ENCODE results near the gene ZBTB7A.

The ZBTB7A gene

DNA sequence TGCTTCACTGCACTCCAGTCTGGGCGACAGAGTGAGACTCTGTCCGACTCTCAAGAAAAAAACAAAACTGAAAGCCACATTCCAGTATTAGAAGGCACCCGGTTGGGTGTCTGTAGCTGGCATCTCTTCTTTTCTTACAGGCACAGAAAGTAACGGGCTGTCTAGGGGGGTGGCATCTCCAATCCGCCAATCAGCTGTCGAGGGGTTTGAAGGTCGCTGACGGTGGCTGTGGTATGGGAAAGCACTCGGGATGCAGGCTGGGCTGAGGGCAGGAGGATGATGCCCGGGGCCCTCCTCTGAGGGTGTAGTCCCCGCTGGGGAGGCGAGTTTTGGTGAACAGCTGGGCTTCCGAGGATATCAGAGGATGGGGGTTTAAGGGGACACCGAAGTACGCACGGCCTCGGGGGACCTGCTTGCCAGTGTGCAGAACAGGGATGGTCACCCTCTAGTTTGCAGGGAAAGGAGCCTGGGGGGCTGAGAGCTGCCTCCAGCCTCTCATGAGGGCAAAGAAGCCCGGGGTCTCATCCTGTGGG is 27.0 kb upstream of the ZBTB7A start:
- no peak for DNase-seq

DNA sequence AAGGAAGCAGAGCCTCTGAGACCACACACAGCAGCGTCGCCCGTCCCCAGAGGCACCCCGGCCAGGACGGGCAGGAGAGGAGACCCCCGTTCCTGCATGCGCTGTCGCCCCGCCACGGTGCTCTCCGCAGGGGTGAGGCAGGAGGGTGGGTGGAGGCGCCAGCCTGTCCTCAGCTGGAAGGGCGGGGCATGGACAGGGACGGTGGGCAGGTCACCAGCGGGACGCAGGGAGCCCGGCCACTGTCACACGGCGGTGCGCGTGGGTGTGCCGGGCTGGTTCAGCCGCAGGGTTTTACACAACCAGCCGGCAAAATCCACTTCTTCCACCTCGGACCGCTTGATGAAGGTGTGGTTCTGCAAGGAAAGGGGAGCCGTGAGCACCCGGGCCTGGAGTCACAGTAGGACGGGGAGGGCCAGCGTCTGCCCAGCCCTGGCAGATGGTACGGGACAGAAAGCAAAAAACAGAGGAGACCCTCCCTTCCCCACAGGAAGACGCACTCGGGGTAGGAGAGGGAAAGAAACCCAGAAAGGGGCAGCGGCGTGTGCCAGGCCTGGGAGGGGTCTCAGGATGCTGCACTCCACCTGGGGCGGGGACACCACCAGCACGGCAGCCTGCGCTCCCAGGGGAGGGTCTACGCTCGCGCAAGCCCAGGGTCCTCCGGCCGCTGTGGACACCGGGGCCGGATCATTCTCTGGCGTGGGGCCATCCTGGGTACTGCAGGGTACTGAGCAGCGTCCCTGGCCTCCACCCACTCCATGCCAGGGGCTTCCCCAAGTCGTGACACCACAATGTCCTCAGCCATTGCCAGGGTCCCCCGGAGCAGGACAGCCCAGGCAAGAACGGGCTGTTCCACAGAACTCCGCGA is 23.9 kb upstream of the ZBTB7A start:
- DNase-seq, result no peak

DNA sequence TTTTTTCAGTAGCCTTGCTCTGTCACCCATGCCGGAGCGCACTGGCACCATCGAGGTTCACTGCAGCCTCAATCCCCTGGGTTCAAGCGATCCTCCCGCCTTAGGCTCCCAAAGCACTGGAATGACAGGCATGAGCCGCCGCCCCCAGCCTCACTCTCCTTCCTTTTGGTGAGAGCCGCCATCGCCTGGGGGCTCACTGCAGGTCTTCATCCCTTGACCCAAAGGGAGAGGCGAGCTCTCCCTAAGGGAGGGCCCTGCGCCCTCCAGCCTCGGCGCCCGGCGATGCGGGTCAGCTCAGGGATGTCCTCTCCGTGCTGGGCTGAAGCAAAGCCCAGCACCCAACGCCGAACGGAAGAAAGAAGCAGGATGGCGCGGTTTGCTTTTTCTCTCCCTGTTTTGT is 23.2 kb upstream of the ZBTB7A start:
- DNase-seq, result no peak

DNA sequence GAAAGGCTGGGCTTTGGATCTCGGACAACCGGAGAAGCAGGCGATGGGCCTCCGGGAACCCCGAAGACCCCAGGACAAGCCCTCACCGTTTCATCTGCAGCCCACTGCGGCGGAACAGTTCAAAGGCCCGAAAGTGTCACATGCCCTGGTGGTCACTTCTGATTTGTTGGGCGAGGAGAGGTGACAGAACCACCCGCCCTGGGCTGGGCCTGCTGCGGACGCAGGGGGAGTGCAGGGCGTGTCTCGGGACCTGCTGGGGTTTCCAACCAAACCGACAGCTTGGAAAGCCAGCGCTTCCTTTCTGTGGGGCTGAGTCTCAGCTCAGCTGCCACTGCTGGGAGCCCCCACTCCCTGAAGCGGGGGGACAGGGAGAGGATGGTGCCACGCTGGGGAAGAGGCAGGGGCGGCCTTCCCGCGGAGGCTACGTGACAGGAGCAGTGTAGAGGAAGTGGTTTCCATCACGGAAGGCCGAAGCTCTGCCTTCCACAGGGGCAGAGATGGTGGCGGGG is 22.8 kb upstream of the ZBTB7A start:
- peak; percentile 66 for DNase-seq

DNA sequence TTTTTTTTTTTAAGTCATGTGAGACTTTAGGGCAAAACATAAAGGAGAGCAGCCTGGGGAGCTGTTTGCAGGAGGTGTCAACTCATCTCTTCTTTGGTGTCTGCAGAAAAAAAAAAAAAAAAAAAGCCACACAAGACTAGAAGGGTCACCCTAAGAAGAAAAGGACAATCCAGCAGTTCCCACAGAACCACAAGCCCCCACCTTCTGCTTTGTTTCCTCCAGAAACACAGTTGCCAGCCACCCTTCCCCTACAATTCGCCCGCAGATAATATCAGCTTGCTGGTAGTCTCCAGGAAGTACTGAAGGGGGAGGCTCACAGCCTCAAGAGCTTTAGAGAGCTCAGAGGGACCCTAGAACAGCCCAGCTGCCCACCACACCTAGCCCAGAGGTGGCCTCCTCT is 22.3 kb upstream of the ZBTB7A start:
- DNase-seq, result peak; percentile 34

DNA sequence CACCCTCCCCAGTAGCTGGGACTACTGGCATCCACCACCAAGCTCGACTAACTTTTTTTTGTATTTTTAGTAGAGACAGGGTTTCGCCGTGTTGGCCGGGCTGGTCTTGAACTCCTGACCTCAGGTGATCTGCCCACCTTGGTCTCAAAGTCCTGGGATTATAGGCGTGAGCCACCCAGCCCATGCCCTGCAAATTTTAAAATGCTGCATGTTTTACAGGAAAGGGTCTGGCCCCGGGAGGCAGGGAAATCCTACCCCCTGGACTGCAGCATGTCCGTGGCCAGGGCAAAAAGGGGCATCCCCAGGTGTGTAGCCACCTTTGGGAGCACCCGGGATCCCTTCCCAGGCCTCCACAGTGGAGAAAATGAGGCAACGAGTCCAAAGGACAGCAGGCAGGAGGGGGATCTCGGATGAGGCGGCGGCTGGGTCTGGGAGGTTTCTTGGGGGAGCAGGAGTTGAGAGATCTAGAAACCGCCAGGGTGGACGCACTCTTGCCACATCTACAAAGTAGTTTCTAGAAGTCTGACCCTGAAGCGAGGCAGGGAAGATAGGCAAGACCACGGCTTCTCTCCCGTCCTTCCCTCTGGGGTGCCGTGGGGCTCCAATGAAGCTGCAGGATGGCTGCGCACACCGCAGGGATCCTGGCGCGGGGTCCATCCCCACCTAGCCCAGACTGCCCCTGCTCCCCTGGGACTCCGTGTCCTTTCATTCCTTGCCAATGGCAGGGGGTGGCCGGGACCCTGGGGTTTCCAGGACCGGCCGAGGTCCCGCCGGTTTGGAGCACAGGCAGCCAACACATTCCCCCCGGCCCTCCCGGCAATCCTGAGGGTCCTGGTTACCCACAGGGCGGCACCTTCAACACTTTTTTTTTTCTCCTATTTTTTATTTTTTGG is 21.3 kb upstream of the ZBTB7A start:
- no peak for DNase-seq

DNA sequence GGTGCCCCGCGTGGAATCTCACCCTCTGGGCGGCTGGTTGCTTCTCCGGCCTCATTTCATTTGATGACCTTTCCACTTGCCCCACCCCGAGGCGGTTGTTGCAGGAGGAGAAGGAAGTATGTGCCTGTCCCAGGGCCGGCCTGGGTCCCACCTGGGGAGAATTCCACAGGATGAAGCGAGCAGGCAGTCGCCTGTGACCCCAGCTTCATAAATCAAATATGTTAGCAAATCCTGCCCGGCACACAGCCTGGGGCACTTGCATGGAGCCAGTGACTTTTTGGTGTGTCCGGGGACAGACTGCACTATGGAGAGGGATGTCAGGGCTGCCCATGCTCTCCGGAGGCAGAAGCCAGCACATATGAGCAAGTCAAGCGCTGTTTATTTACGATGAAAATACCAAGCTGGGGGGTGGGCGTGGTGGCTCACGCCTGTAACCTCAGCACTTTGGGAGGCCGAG is 19.7 kb upstream of the ZBTB7A start:
- no peak for DNase-seq

DNA sequence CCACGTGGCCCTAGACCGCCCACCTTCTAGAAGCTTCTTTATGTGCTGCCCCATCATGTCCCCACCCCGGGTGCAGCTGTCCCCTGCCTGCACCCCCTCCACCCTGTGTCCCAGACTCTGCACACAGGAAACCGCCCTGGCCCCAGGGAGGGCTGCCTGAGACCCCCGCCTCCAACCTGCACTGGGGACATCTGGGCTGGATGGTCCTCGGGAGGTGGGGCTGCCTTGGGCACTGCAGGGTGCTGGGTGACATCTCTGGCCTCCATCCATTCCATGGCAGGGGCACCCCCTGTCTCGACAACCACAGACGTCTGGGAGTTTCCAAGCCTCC is 17.8 kb upstream of the ZBTB7A start:
- no peak for DNase-seq

DNA sequence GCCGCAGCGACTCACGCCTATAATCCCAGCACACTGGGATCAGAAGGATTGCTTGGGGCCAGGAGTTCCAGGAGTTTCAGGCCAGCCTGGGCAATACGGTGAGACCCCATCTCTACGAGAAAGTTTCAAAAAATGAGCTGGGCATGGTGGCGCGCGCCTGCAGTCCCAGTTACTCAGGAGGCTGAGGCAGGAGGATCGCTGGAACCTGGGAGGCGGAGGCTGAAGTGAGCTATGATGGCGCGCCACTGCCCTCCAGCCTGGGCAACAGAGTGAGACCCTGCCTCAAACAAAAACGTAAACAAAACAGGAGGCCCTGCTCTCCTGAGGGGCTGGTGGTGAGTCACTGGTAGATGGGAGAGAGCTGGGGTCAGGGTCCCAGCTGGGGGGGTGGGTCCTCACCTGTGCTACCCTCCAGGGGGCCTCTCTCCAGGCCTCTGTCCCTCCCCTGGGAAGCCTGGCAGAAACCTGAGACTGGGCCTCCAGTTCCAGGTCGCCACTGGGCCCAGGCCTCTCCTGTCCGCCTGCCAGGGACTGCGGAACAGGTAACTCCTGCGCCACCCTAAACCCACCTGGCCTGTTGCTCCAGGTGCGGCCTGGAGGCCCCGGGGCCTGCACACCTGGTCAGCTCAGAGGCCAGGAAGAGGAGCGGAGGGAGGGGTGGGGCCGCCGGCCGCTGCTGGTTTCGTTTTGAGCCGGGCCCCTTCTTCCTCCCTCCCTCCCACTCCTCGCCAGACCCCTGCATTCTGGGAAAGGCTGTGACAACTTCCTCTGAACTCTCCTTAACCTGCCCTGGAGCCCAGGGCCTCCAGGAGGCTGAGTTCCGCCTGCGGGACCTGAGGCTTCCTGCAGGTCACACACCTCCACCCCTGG is 17.2 kb upstream of the ZBTB7A start:
- peak; percentile 41 for DNase-seq

DNA sequence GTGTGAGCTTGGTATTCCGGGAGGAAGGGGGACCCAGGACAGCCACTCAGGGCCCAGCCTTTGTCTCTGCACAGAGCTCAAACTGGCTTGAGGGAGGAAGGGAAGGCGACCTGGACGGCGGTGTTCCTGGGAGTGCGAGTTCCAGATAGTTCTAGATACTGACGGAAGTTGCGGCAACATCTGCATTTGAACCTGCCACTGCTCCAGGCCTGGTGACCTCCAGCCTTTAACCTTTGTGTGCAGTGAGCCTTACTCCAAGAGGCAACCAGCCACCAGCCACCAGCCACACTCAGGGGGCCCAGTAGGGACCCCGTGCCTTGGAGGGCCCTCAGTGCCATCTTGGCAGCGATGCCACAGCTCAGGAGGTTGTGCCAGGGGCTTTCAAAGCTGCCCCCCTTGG is 15.5 kb upstream of the ZBTB7A start:
- no peak for DNase-seq

DNA sequence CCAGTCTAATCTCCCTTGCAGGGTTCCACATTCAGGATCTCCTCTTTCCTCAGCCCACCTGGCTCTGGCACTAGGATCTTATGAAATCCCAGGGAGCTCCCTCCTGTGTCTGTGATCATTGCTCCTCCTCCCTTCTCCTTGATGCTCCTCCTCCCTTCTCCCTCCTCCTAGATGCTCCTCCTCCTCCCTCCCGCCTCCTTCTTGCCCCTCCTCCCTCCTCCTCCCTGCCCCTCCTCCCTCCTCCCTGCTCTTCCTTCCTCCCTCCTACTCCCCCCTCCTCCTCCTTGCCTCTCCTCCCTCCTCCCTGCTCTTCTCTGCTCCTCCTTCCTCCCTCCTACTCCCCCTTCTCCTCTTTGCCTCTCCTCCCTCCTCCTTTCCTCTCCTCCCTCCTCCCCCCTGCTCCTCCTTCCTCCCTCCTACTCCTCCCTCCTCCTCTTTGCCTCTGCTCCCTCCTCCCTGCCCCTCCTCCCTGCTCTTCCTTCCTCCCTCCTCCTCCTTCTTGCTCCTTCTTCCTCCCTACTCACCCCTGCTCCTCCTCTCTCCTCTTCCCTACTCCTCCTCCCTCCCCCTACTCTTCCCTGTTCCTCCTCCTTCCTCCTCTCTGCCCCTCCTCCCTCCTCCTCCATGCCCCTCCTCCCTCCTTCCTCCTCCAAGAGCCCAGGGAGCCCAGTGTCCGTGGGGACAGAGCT is 14.9 kb upstream of the ZBTB7A start:
- DNase-seq, result no peak

DNA sequence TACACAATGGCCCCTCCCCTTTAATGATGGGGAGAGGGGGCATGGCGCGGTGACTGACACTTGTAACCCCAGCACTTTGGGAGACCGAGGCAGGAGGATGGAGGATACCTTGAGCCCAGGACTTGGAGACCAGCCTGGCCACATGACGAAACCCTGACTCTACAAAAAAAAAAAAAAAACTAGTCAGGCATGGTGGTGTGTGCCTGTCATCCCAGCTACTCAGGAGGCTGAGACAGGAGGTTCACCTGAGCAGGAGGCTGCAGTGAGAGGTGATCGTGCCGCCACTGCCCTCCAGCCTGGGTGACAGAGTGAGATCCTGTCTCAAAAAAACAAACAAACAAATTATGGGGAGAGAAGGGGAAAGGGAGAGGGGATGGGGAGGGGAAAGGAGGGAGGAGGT is 13.8 kb upstream of the ZBTB7A start:
- DNase-seq, result no peak

DNA sequence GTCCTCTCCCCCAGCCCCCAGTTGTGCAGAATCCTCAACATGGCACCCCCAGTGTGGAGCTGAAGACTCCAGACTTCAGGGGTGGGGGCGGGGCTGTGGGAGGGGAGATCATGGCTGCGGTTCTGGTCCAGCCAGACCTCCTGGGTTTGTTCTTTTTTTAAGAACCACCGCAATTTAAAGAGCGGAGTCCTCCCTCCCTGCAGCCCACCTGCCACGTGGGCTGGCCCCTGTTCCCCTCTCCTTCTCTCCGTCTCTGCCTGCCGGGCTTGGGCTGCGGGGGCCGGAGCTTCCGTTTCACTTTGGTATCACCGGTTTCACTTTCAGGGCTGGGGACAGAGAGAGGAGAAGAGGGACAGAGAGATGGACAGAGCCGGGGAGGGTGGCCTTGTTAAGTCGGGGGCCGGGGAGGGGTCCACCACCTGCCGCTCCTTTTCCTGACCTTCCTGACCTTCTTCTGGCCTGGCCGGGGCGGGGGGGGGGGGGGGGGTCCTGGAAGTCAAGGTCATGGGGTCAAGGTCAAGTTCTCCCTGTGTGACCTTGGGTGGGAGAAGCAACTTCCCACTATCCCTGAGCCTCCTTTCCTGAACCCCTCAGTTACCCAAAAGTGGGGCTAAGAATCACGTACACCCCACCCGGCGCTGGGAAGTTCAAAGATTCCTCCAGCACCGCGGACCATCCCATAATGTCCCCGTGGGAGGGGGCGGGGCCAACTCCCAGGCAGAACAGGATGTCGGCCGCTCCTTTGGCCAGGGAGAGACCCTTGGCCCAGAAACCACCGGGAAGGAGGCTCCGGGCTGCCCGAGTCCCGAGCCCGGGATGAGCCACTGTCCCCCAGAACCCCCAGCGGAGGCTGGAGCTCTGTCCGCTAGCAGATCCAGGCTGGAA is 11.3 kb upstream of the ZBTB7A start:
- peak; percentile 72 for DNase-seq

DNA sequence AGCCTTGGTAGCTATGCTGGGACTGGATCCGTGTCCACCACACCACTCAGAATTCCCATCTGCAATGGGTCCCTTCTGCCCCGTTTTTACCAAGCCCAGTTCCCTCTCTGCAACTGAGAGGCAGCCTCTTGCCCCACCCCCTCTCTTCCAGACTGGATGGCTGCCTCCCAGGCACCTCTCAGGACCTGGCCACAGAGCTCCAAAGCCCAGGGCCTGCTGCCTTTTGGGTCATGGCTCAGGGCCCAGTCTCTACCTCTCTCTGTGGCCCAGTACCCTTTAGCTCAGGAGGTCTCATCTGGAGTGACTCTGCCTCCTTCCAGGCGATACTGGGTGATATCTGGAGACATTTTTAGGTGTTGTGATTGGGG is 10.3 kb upstream of the ZBTB7A start:
- DNase-seq, result no peak

DNA sequence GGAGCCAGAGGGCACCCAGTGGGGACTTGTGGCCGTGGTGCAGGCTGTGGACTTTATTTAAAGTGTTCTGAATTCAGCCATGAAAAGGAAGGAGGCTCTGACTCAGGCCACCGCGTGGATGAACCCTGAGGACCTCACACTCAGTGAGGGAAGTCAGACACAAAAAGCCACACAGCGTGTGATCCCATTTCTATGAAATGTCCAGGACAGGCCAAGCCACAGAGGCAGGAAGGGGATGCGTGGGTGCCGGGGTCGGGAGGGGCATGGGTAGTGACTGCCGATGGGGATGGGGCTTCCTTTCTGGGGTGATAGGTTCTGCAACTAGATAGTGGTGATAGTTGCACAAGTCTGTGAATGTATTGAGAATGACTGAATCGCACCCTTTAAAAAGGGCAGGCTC is 8.7 kb upstream of the ZBTB7A start:
- DNase-seq, result peak; percentile 39

DNA sequence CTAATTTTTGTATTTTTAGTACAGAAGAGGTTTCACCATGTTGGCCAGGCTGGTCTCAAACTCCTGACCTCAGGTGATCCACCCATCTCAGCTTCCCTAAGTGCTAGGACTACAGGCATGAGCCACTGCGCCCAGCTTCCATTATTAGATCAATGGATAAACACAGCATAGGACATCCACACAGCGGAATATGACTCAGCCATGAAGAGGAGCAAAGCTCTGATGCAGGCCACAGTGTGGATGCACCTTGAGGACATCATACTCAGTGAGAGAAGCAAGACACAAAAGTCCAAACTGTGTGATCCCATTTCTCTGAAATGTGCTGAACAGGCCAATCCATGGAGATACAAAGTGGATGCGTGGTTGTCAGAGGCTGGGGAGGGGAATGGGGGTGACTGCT is 4.9 kb upstream of the ZBTB7A start:
- DNase-seq, result no peak

DNA sequence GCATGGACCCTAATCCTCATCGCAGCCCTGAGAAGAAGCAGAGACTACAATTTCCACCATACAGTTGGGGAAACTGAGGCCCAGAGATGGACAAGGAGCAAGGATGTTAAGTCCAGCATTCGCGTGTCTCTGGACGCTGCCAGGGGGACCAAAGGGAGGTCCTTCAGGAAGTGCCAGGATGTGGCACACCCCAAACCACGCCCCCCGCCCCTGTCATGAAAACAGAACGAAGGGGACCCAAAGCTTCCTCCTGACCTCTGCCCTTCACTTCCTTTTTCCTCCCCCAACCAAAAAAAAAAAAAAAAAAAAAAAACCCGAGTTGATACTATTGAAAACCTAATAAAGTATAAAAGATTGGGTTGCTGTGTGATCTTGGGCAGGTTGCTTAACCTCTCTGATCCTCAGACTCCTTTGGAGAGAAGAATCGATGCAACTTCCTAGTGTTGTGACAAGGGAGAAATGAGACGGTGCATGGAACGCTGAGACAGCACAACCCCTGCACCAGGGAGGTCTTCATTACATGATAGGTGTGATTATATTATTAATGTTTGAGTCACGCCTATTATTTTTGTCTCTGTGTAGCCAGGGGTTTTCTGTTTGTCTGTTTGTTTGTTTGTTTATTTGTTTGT is 2.7 kb upstream of the ZBTB7A start:
- DNase-seq, result peak; percentile 68

DNA sequence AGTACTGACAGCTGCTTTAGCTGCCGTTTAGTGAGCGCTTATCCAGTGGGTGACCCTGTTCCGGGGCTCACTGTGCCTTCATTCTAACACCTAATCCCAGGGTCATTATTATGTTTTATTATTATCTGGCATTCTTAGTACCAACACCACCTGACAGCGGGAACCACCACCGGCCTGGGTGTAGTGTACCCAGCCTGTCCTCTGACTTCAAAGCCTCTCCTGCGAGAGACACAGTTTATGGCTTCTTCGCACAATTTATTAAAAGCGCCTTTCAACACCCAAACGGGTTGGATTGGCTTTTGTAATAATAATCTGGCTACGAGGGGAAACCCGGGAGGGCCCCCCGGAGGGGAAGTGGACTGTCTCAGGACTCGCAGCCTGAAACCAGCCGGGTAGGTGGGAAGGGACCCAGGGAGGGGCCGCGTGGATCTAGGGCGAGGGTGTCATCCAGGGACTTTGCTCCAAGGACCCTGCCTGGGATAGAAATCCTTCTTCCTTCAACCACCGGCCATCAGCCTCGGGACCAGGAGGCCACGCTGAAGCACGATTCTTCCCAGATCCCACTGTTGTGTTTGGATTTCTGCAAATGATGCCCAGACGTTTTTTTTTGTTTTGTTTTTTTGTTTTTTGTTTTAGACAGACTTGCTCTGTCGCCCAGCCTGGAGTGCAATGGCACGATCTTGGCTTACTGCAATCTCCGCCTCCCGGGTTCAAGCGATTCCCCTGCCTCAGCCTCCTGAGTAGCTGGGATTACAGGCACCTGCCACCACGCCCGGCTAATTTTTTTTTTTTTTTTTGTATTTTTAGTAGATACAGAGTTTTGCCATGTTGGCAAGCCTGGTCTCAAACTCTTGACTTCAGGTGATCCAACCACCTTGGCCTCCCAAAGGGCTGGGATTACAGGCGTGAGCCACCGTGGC is 1.6 kb upstream of the ZBTB7A start:
- no peak for DNase-seq

DNA sequence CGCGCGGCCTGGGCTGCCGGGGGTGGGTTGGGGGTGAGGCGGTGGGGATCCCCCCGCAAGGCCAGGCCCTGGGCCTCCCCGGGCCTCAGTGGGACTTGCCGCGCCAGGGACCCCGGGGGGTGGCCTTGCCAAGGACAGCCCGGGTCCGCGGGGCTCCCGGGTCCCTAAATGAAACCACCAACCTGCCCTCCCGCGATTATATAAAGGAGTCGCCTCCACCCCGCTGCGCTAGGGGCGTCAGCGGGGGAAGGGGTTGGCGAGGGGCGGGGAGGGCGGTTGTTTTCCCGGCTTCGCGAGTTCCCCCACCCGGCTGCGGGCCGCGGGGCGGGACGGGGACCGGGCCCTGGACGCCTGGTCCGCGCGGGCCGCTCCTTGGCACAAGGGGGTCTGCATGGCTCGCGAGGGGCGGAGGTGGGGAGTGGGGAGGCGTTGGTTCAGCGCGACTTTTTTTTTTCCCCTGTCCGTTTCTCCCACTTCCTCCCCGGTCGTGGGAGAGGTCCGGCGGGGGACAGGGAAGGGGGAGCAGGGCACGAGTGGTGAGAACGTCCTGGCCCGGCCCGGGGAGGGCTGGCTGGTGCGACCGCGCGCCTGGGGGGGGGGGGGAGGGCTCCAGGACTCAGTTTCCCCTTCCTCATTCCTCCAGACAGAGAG is 822 bp upstream of the ZBTB7A start:
- DNase-seq, result no peak

Data from activated CD4-positive, alpha-beta T cell treated with anti-CD3 and anti-CD28 coated beads for 48 hours (primary cell).